ENCODE results near the gene UBTD1. TPM values are rescaled to one million over a fixed set of nuclear protein-coding genes. Genes with fewer than 3 reads are reported as not detected.
A peak's percentile ranks its signal among the peaks of the same experiment; 100 is the strongest.

The UBTD1 gene
- total and polyA plus RNA-seq, 2 donors, result 3.5 to 23.6 TPM

DNA sequence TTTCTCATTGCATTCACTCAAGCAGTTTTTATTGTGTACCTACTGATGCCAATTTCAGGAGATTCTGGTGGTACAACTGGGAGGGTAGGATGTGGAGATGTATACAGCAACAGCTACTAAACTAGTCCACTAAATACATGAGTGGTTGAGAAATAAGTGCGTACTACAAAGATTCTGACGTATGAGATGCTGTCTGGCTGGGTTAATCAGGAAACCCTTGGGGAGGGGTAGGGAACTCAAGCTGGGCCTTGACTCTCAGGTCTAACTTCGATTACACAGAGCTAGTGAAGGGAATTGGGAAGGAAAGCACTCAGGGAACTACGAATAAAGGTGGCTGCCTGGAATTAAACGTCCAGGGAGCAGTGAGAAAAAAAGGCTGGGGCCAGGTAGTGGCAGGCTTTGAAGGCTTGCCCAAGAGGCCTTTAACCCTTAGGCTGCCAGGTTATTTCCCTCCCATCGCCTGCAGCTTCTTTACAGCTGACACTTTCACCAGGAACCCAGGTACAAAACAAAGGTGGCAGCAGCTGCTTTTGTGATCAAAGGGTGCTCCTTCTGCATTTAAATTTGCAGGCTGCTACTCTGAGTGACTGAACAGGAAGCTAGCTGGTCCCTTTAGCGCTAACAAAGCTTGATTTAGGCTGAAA, 3.7 kb upstream of the UBTD1 start:
- DNase-seq (ENCODE audit: extremely low spot score), result no peak
- no peak overlapping the region for H3K27ac ChIP-seq (ENCODE audit: low read depth)
- H3K36me3 ChIP-seq (ENCODE audit: insufficient read depth), result no peaks in the 10 kb centered on the region
- 36% methylated on average over 7 of the region's 7 CpGs for whole genome bisulfite sequencing
- no peak overlapping the region for H3K4me3 ChIP-seq (ENCODE audit: low read depth, low read length)
- no peaks in the 10 kb centered on the region for H3K4me1 ChIP-seq (ENCODE audit: insufficient read depth)

DNA sequence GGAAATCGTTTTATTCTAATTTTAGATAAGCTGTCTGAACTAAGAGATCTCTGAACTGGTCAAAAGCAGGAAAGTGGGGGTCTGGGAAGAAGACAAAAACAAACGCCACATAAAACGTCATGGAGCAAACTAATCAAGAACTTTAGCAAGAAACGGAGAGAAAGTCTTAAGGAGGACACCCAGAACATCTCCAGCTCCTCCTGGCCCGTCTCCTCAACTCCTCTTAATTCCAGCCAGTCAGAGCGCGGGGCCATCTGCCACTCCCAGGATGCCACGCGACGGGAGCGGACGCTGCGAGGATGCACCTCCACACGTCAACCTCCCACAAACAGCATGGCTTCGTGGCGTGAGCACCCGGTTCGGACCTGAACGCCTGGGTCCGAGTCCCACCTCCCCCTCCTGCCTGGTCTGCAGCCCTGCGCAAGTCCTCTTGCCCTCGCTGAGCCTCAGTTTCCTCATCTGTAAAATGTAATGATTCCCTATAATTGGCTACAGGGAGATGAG, 1.1 kb upstream of the UBTD1 start:
- H3K4me3 ChIP-seq (ENCODE audit: low read depth, low read length), result peak overlapping the region; percentile 83
- no peaks in the 10 kb centered on the region for H3K36me3 ChIP-seq (ENCODE audit: insufficient read depth)
- H3K27ac ChIP-seq (ENCODE audit: low read depth), result peak overlapping the region; percentile 93
- WGBS, result under 1% methylated on average over 22 of the region's 22 CpGs
- H3K4me1 ChIP-seq (ENCODE audit: insufficient read depth), result no peaks in the 10 kb centered on the region
- DNase-seq (ENCODE audit: extremely low spot score), result peak; percentile 15

DNA sequence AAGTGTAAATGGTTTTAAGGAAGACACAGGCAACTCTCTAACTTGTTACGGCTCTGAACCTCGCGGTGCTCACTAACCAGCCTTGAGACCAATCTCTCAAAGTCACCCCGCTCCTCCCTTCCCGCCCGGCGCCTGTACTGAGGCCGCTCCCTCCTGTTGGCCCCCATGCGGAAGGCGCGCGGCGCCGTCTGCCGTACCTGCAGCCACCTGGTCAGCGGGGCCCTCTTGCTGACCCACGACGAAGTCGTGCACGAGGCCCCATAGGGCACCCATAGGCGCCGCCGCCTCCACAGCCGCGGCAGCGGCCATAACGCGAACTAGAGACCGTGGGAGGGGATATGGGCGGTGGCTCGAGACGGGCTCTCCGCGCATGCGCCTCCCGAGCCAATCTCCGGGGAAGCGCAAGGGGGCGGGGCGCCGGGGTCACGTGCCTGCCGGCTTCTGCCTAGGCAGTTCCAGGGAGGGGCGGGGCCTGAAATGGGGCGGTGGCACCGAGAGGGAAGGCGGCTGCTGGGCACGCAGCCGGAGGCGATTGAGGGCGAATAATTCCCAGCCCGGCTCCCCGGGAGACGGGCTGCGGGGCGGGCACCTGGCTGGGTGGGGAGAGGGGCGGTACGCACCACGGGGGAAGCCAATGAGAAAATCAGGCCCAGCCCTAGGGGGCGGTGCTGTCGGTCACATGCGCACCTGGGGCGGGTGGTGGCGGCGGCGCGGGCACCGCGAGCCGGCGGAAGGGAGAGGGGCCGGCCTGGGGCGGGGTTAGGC, 466 bp upstream of the UBTD1 start, which contains the start of gene MMS19:
Gene MMS19 (minus strand): TSS at position 347 of the 765 bp plus-strand sequence. CDS start 38 bp downstream, at position 309.
- Histone ChIP-seq H3K4me3 (ENCODE audit: low read depth, low read length) (peak within 1 kb of the TSS; percentile 83), H3K4me1 (ENCODE audit: insufficient read depth) (no peaks in the 10 kb centered on the region), H3K36me3 (ENCODE audit: insufficient read depth) (no peaks in the 10 kb centered on the region), H3K27ac (ENCODE audit: low read depth) (peak within 1 kb of the TSS; percentile 93)
- peak; percentile 92 for DNase-seq (ENCODE audit: extremely low spot score)
- under 1% methylated on average over 73 of the region's 73 CpGs for WGBS

DNA sequence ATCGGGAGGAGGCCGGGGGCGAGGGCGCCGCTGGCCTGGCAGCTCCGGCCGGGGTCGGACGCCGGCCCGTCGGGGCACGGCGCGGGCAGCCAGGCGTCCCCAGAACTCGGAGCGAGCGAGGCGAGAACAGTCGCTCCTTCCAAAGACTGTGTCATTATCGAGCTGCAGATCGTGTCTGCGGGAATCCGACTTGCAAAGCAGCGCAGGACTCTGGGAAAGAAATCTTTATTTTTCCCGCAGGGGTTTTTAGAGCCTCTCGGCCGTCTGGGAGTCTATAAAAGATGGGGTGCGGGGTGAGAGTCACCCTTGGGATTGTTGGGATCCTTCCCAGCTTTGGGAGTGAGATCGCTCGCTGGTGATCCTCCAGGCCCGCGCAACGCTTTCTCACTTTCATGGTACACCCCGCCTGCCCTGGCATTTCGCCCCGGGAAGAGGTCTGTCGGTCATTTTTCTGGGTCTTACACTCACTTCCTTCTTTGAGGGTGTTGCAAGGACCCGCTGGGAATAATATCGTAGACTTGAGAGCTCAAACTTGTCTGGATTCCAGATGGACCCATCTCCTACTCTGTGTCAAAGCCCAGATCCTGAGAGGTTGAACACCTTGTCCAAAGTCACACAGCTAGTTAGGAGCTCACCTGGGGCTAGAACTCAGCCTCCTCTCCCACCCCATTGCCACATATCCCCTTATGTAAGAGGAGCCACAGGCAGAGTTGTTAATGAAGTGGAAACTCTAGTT, 1.0 kb downstream of the UBTD1 start:
- DNase-seq (ENCODE audit: extremely low spot score), result no peak
- Histone ChIP-seq H3K4me1 (ENCODE audit: insufficient read depth) (no peaks in the 10 kb centered on the region), H3K27ac (ENCODE audit: low read depth) (peak overlapping the region; percentile 87), H3K36me3 (ENCODE audit: insufficient read depth) (no peaks in the 10 kb centered on the region), H3K4me3 (ENCODE audit: low read depth, low read length) (peak overlapping the region; percentile 83)
- WGBS, result under 1% methylated on average over 41 of the region's 41 CpGs

DNA sequence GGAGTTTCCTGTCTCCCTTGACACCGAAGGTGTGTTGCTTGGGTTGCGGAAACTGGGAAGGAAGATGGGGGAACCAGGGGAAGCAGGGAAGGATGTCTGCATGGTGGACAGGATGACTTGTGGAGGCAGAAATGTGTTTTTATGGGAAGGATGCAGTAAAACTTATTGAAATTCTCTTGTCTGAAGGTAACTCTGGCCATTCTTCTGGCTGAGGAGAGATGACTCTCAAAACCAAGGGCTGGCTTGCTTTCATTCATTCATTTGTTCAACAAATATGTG, 1.5 kb downstream of the UBTD1 start:
- H3K4me1 ChIP-seq (ENCODE audit: insufficient read depth), result no peaks in the 10 kb centered on the region
- H3K27ac ChIP-seq (ENCODE audit: low read depth), result no peak overlapping the region
- H3K36me3 ChIP-seq (ENCODE audit: insufficient read depth), result no peaks in the 10 kb centered on the region
- DNase-seq (ENCODE audit: extremely low spot score), result no peak
- no peak overlapping the region for H3K4me3 ChIP-seq (ENCODE audit: low read depth, low read length)
- WGBS, result 79% methylated on average over 2 of the region's 2 CpGs

DNA sequence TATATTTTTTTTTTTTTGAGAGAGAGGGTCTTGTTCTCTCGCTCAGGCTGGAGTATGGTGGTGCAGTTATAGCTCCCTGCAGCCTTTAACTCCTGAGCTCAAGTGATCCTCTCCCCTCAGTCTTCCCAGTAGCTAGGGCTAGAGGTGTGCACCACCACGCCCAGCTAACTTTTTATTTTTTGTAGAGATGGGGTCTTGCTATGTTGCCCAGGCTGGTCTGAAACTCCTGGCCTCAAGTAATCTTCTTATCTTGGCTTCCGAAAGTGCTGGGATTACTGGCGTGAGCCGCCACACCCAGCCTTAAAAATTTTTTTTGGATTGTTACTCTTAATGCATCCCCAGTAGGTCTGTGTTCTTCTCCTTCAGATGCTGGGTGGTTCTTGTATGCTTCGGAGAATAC, 4.2 kb downstream of the UBTD1 start:
- Histone ChIP-seq H3K36me3 (ENCODE audit: insufficient read depth) (no peaks in the 10 kb centered on the region), H3K27ac (ENCODE audit: low read depth) (no peak overlapping the region), H3K4me3 (ENCODE audit: low read depth, low read length) (no peak overlapping the region), H3K4me1 (ENCODE audit: insufficient read depth) (no peaks in the 10 kb centered on the region)
- DNase-seq (ENCODE audit: extremely low spot score), result no peak
- WGBS, result 89% methylated on average over 6 of the region's 6 CpGs

DNA sequence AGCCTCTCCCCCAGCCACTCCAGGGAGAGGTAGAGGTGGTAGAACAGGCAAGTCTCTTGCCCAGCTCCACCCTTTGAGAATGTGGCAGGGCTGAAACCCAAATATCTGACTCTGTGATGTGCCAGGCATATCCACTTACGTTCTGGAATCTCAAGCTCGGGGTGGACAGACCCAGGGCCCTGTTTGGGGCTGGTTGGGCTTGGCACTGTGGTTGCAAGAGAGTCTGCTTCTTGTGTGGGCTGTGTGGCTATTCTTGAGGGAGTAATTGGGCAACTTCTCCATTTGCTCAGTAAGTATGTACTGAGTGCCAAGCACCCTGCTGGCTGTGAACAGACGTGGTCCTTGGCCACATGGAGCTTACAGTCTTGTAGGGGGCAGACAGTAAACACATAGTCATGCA, 4.7 kb downstream of the UBTD1 start:
- no peak overlapping the region for H3K4me3 ChIP-seq (ENCODE audit: low read depth, low read length)
- WGBS, result 72% methylated on average over 3 of the region's 3 CpGs
- H3K4me1 ChIP-seq (ENCODE audit: insufficient read depth), result no peaks in the 10 kb centered on the region
- no peak overlapping the region for H3K27ac ChIP-seq (ENCODE audit: low read depth)
- no peak for DNase-seq (ENCODE audit: extremely low spot score)
- no peaks in the 10 kb centered on the region for H3K36me3 ChIP-seq (ENCODE audit: insufficient read depth)

DNA sequence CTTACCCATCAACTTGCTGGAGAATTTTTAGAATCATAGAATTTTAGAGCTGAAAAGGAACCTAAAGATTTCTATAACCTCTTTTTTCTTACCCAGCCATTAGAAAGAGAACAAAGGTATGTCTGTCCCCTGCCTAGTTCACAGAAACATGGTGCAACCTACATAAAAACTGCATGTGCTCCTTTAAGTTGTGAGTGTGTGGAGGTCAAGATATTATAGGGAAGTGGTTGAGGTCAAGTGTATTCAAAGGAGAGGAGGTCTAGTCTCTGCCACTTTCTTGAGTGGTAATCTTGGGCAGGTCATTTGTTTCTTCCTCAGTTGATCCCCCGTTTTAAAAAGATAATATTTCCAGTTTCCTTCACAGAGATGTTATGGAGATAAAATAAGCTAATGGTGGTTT, 6.4 kb downstream of the UBTD1 start:
- no peak overlapping the region for H3K4me3 ChIP-seq (ENCODE audit: low read depth, low read length)
- no peaks in the 10 kb centered on the region for H3K4me1 ChIP-seq (ENCODE audit: insufficient read depth)
- no peak for DNase-seq (ENCODE audit: extremely low spot score)
- no peaks in the 10 kb centered on the region for H3K36me3 ChIP-seq (ENCODE audit: insufficient read depth)
- H3K27ac ChIP-seq (ENCODE audit: low read depth), result no peak overlapping the region
- 82% methylated on average over 1 of the region's 1 CpG for WGBS

DNA sequence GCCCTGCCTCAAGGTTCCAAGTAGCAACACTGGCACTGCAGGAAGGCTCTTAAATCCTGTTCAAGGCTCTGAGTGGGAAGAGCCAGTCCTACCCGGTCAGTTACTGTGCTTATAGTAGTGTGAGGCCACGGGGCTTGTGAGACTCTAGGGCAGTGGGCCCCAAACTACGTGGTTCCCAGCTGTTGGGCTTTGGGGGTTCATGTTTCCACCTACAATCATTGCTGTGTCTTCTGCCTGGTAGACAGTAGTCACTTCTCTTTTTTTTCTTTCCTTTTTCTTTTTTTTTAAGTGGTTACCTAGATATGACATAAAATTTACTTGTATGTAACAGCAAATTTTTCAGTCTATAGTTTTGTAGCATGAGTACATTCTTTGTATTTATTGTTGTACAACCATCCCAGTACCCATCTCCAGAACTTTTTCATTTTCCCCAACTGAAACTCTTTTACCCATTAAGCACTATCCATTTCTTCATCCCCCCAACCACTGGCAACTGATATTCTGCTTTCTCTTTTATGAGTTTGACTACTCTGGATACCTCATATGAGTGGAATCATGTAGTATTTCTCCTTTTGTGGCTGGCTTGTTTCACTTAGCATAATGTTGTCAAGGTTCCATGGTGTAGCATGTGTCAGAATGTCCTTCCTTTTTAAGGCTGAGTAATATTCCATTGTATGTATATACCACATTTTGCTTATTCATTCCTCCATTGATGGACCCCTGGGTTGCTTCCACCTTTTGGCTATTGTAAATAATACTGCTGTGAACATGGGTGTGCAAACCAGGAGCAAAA, 7.7 kb downstream of the UBTD1 start:
- Histone ChIP-seq H3K27ac (ENCODE audit: low read depth) (no peak overlapping the region), H3K36me3 (ENCODE audit: insufficient read depth) (no peaks in the 10 kb centered on the region), H3K4me3 (ENCODE audit: low read depth, low read length) (no peak overlapping the region), H3K4me1 (ENCODE audit: insufficient read depth) (no peaks in the 10 kb centered on the region)
- 80% methylated on average over 3 of the region's 3 CpGs for WGBS
- no peak for DNase-seq (ENCODE audit: extremely low spot score)

DNA sequence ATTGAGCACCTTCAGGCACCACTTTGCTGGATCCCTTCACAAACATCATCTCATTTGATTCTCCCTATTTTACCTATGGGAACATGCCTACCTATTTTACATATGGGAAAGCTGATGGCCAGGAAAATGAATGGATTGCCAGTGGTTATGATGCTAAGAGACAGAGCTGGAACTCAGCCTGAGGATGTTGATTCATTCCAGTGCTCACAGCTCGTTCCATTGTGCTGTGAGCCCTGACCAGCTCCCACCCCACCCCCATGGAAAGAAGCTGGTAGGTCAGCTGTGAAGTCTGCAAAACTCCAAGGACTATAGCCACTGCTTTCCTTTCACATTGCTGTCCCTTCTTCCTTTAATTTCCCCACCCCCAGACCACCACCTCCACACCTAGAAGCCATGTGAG, 9.6 kb downstream of the UBTD1 start:
- WGBS, result 46% methylated on average over 1 of the region's 1 CpG
- no peak overlapping the region for H3K4me3 ChIP-seq (ENCODE audit: low read depth, low read length)
- DNase-seq (ENCODE audit: extremely low spot score), result no peak
- H3K27ac ChIP-seq (ENCODE audit: low read depth), result no peak overlapping the region
- no peaks in the 10 kb centered on the region for H3K4me1 ChIP-seq (ENCODE audit: insufficient read depth)
- no peaks in the 10 kb centered on the region for H3K36me3 ChIP-seq (ENCODE audit: insufficient read depth)

DNA sequence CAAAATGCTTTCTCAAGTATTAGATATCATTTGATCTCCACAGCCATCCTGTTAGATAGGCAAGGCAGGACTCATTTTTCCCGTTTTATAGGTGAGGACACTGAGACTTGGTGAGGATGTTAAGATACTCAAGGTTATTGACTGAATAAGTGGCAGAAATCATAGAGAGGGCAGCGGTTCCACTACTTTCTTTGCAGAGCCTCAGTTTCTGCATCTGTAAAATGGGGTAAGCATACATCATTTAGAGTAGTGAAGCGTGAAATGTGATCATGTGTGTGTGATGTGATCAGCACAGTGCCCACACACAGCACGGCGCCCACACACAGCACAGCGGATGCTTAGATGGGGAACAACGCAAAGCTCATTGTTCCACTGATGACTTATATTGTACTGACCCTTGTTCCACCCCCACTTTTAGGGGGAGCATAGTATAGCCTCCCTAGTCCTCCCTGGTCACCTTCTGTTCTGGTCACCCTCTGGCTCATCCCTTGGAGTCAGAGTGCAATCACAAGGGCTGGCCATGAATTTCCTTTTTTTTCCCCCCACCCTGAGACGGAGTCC, 10.5 kb downstream of the UBTD1 start:
- Histone ChIP-seq H3K27ac (ENCODE audit: low read depth) (no peak overlapping the region), H3K36me3 (ENCODE audit: insufficient read depth) (no peaks in the 10 kb centered on the region), H3K4me1 (ENCODE audit: insufficient read depth) (no peaks in the 10 kb centered on the region), H3K4me3 (ENCODE audit: low read depth, low read length) (no peak overlapping the region)
- DNase-seq (ENCODE audit: extremely low spot score), result no peak
- 94% methylated on average over 8 of the region's 8 CpGs for WGBS

DNA sequence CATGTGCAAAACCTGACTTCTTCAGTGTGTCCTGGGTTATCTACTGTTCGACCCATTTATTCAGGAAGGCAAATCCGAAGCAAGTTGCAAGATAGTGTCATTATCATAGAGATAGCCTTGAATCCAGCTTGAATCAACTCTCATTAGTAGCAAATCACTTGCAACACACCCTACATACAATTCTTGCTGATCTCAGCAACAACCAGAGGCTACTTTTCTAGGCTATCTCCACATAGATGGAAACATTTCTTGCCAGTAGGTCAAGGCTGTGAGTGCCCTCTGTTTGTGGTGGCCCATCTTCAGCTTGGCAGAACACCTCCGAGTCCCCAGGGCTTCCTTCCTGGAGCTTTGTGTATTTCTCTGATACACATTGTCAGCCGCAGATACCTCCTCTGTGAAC, 12.0 kb downstream of the UBTD1 start:
- WGBS, result 84% methylated on average over 4 of the region's 4 CpGs
- Histone ChIP-seq H3K36me3 (ENCODE audit: insufficient read depth) (no peaks in the 10 kb centered on the region), H3K4me3 (ENCODE audit: low read depth, low read length) (no peak overlapping the region), H3K27ac (ENCODE audit: low read depth) (no peak overlapping the region), H3K4me1 (ENCODE audit: insufficient read depth) (no peaks in the 10 kb centered on the region)
- DNase-seq (ENCODE audit: extremely low spot score), result no peak

All from urinary bladder (tissue), 4 donors.